ENCODE results near the gene CDH4. TPM values are rescaled to one million over a fixed set of nuclear protein-coding genes. Genes with fewer than 3 reads are reported as not detected.

The CDH4 gene
- total RNA-seq, 6 experiments from 2014 or later, result 5.8 to 12.8 (median 10.9) TPM

DNA sequence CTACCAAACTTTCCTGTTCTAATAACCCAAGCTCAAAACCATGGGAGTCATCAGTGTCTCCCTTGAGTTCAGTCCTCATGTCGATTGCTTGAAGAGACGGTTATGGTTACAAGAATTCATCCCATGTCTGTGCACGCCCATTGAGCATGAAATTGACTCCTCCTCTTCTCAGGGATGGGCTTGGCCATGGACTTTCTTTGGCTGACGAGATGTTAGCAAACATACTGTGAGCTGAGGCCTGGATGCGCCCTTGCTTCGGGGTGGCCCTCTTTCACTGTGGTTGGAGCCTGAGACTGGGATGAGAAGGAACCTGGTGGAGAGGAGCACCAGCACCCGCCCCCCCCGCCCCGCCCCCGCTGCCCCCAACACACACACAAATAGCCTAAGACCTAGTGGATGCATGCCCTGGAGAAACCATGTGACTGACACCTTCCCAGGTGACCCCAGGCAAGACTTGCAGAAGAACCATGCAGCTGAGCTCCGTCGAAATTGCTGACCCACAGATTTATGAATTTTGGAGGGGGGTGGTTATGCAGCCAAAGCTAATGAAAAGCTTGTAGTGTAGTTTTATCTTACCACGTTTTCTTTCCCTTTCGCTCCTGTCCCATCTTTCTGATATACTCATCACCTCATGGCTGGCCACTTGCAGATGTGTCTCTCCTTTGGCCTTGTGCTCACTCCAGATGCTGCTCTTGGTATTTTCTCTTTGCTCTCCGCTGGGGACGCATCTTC lies 231.4 kb downstream of the CDH4 start:
- H3K4me3 Mint-ChIP-seq, result no peak overlapping the region
- H3K4me1 Mint-ChIP-seq (ENCODE audit: low read depth), result no peaks in the 10 kb centered on the region
- peaks cover 11% of the 10 kb centered on the region; the same call in 1 of the 2 replicates for H3K36me3 Mint-ChIP-seq (ENCODE audit: low read depth)
- TF ChIP-seq, protein P1, sequence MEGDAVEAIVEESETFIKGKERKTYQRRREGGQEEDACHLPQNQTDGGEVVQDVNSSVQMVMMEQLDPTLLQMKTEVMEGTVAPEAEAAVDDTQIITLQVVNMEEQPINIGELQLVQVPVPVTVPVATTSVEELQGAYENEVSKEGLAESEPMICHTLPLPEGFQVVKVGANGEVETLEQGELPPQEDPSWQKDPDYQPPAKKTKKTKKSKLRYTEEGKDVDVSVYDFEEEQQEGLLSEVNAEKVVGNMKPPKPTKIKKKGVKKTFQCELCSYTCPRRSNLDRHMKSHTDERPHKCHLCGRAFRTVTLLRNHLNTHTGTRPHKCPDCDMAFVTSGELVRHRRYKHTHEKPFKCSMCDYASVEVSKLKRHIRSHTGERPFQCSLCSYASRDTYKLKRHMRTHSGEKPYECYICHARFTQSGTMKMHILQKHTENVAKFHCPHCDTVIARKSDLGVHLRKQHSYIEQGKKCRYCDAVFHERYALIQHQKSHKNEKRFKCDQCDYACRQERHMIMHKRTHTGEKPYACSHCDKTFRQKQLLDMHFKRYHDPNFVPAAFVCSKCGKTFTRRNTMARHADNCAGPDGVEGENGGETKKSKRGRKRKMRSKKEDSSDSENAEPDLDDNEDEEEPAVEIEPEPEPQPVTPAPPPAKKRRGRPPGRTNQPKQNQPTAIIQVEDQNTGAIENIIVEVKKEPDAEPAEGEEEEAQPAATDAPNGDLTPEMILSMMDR (IDR thresholded peaks at IDR 0.05), result no peak
- no peak for DNase-seq
- H3K9me3 Mint-ChIP-seq, result peaks cover 19% of the 10 kb centered on the region
- H3K27me3 Mint-ChIP-seq (ENCODE audit: insufficient read depth), result no peaks in the 10 kb centered on the region; the same call in none of the 2 replicates
- H3K27ac Mint-ChIP-seq, result no peak overlapping the region

DNA sequence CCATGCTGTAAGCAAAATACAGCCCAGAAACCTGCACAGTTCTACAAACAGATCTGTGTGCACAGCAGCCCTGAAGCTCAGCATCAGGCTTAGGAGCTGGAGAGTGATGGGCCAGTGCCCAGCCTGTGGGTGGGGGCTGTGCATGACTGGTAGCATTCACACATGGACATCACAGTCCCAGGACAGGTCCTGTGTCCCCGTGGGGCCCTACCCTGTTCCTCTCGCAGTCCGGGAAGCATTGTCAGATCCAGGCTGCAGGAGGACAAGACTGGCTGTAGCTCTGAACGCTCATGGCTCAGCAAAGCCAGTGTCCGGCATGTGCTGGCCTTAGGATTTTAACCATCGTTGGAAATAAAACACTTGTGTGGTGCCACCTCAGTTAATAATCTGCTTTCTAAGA lies 234.1 kb downstream of the CDH4 start:
- TF ChIP-seq, protein P1 (IDR thresholded peaks at IDR 0.05), result no peak
- Mint-ChIP-seq H3K9me3 (peaks cover 13% of the 10 kb centered on the region), H3K36me3 (ENCODE audit: low read depth) (peaks cover 6% of the 10 kb centered on the region; the same call in 1 of the 2 replicates), H3K4me1 (ENCODE audit: low read depth) (no peaks in the 10 kb centered on the region), H3K4me3 (no peak overlapping the region), H3K27me3 (ENCODE audit: insufficient read depth) (no peaks in the 10 kb centered on the region; the same call in none of the 2 replicates), H3K27ac (no peak overlapping the region)
- DNase-seq, result no peak

DNA sequence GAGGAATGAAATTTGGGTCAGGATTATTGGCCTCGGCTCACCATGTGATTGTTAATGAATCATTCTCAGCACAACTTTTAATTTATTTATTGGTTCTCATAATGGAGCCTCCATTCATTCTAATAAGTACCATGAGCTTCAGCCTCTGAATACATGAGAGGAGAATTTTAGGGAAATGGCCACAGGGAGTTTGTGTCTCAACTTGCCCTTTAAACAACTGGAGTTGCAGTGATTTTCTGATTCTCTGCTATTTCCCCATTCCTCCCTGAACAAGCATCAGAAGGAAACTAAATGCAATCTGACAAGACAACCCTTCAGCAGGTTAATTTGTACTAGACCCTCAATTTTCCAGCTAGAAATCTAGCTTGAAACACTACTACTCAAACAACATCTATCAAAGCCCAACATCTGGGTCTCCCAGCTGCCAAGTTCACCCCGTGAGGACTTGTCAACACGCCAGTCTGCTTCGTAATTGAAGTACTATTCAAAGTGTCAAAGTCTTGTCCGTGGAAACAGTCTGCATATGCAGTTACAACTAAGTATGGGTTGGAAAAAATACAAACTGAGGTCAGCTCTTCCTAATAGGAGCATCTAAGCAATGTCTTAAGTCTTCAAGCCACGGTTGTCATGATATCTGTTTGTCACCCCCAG lies 235.4 kb downstream of the CDH4 start:
- Mint-ChIP-seq H3K27ac (no peak overlapping the region), H3K9me3 (peaks cover 13% of the 10 kb centered on the region), H3K4me1 (ENCODE audit: low read depth) (no peaks in the 10 kb centered on the region), H3K36me3 (ENCODE audit: low read depth) (peaks cover 6% of the 10 kb centered on the region; the same call in 1 of the 2 replicates), H3K27me3 (ENCODE audit: insufficient read depth) (no peaks in the 10 kb centered on the region; the same call in none of the 2 replicates), H3K4me3 (no peak overlapping the region)
- no peak for DNase-seq
- TF ChIP-seq, protein P1 (IDR thresholded peaks at IDR 0.05), result no peak

DNA sequence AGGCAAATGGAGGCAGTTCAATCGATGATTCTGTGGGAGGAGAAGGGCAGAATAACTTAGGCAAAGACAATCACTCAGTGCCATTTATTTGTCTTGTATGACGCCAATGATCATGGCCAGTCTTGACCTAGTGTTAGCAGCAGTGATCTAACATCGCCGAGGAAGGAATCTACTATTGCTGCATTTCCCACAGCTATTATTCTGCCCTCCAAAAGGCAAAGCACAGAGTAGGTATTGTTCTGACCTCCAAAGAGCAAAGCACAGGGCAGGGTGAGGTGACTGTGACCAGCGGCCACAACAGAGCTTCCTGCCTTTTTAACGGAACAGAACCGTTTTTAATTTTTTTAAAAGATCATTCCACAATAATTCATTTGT lies 235.9 kb downstream of the CDH4 start:
- Mint-ChIP-seq H3K27me3 (ENCODE audit: insufficient read depth) (no peaks in the 10 kb centered on the region; the same call in none of the 2 replicates), H3K27ac (no peak overlapping the region), H3K4me1 (ENCODE audit: low read depth) (no peaks in the 10 kb centered on the region), H3K36me3 (ENCODE audit: low read depth) (peaks cover 6% of the 10 kb centered on the region; the same call in 1 of the 2 replicates), H3K9me3 (peaks cover 13% of the 10 kb centered on the region), H3K4me3 (no peak overlapping the region)
- DNase-seq, result no peak
- TF ChIP-seq, protein P1 (IDR thresholded peaks at IDR 0.05), result no peak

DNA sequence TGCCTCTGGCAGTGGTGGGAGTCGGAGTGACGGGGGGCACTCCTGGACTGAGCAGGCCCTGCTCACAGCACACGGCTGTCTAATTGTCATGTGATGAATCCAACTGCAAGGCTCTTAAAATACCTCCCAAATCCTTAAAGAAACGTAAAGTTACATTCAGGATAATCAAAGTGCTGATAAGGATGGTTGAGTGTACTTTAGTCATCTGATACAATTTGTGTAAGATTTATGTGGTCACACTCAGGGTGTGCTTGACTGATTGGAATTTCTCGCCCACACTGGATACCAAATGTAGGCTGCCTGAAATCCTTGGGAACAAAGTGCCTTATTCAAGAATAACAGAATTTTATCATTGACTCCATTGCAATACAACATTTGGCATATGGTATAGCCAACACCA lies 238.7 kb downstream of the CDH4 start:
- TF ChIP-seq, protein P1 (IDR thresholded peaks at IDR 0.05), result no peak
- peaks cover 3% of the 10 kb centered on the region; the same call in 1 of the 2 replicates for H3K9me3 Mint-ChIP-seq
- H3K27me3 Mint-ChIP-seq (ENCODE audit: insufficient read depth), result no peaks in the 10 kb centered on the region; the same call in 1 of the 2 replicates
- DNase-seq, result no peak
- no peaks in the 10 kb centered on the region for H3K36me3 Mint-ChIP-seq (ENCODE audit: low read depth)
- no peak overlapping the region for H3K4me3 Mint-ChIP-seq
- H3K27ac Mint-ChIP-seq, result no peak overlapping the region
- no peaks in the 10 kb centered on the region for H3K4me1 Mint-ChIP-seq (ENCODE audit: low read depth)
